Measurements from ENCODE around the gene RAPGEF2.
"Not testable (repeated sequence)": the region's sequence is repeated elsewhere in the genome, so short reads cannot be mapped to it uniquely, and the experiment has no call there.

DNA sequence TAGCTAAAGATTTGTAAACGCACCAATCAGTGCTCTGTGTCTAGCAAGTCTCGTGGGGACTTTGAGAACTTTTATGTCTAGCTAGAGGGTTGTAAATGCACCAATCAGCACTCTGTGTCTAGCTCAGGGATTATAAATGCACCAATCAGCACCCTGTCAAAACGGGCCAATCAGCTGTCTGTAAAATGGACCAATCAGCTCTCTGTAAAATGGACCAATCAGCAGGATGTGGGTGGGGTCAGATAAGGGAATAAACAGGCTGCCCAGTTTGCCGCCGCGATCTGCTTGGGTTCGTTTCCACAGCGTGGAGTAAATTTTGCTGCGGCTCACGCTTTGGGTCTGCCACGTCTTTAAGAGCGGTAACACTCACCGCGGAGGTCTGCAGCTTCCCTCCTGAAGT, 148.7 kb downstream of the RAPGEF2 start:
- not testable (repeated sequence) for TF ChIP-seq CTCF (IDR thresholded peaks at IDR 0.05 in 8 of 11, conservative IDR thresholded peaks at IDR 0.05 in 3 of 11); POLR2A (IDR thresholded peaks at IDR 0.05)

Data from spleen (tissue), 7 donors.